IPS-18a (cell line): ENCODE data around the gene CDC42EP5.
"Not testable (repeated sequence)": the region's sequence is repeated elsewhere in the genome, so short reads cannot be mapped to it uniquely, and the experiment has no call there.

ENCODE experiments used
- H3K27ac ChIP-seq: one replicate; pipeline ENCODE4 v1.5.1; 2013; ENCODE audit warnings: low read length
- H3K27me3 ChIP-seq: one replicate; pipeline ENCODE4 v1.6.1; 2013; ENCODE audit warnings: mild to moderate bottlenecking, low read length; ENCODE audit not compliant: control insufficient read depth, insufficient read depth
- H3K36me3 ChIP-seq: one replicate; pipeline ENCODE4 v1.6.1; 2013; ENCODE audit warnings: low read depth, low read length; ENCODE audit not compliant: control insufficient read depth
- H3K4me1 ChIP-seq: one replicate; pipeline ENCODE4 v1.6.1; 2013; ENCODE audit warnings: low read depth, low read length; ENCODE audit not compliant: control insufficient read depth
- H3K4me3 ChIP-seq: one replicate; pipeline ENCODE4 v1.5.1; 2013; ENCODE audit warnings: low read length
- H3K9ac ChIP-seq: one replicate; pipeline ENCODE4 v1.6.1; 2013; ENCODE audit warnings: mild to moderate bottlenecking, low read length, moderate library complexity
- H3K9me3 ChIP-seq: one replicate; pipeline ENCODE4 v1.6.1; 2013; ENCODE audit warnings: low read depth, low read length; ENCODE audit not compliant: control insufficient read depth

CDC42EP5 gene

DNA sequence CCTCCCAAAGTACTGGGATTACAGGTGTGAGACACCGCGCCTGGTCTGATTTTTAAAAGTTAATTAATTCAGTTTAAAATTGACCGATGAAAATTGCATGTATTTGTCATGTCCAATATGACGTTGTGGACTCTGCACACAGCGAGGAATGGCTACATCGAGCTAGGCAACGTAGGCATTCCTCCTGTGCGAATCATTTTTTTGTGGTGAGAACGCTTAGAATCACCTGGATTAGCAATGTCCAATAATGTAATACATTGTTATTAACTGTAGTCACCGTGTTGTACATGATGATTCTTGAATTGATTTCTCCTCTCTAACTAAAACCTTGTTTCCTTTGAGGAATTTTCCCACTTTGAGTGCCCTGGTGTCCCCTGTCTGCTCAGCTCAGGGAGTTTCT, 33.0 kb upstream of the CDC42EP5 start:
- Histone ChIP-seq H3K4me1 (no peaks in the 10 kb centered on the region), H3K4me3 (no peak overlapping the region), H3K27me3 (no peaks in the 10 kb centered on the region), H3K27ac (no peak overlapping the region), H3K9ac (no peak overlapping the region), H3K36me3 (no peaks in the 10 kb centered on the region), H3K9me3 (peaks cover 14% of the 10 kb centered on the region)

DNA sequence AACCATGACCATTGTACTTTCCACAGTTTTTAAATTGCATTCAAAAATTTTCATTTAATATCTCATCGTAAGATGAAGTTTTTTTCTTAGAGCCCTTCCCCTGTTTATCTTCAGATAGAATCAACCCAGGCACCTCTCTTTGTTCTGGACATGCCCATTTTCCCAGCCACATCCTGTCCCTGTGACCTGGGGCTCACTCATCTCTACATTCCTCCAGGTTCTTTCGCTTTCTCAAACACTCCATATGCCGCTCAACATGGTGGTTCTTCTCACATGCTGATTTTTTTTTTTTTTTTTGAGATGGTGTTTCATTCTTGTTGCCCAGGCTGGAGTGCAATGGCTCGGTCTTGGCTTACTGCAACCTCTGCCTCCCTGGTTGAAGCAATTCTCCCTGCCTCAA, 32.4 kb upstream of the CDC42EP5 start:
- H3K4me3 ChIP-seq, H3K36me3 ChIP-seq, H3K9ac ChIP-seq, H3K27me3 ChIP-seq, H3K4me1 ChIP-seq, H3K27ac ChIP-seq: not testable (repeated sequence)
- H3K9me3 ChIP-seq: peaks cover 19% of the 10 kb centered on the region

DNA sequence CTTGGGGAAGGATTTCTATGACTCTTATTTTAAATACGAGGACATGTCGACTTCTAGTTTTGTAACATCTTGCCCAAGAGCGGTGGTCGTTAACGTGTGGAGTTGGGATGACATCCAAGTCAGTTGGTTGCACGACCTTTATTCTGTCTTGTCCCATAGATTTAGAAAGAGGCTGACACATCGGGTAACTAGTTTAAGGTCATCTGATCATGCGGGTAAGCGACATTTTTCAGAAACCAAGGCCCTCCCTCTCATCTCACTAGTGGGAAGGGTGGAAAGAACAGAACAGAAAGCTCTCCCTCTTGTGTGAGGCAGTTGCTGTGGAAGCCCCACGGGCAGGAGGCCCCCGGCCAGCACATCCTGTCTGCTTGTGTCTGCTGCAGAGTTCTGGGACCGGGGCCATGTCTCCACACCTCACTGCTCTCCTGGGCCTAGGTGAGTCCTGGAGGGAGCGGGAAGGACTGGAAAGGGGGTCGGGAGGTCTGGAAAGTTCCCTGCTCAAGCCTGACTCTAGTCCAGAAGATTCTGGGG, 29.5 kb upstream of the CDC42EP5 start, which contains the start of gene LAIR2:
LAIR2 (plus strand) TSS at position 314 of the 531 bp plus-strand sequence; CDS start at position 402, 88 bp downstream.
- Histone ChIP-seq H3K9me3 (peaks cover 25% of the 10 kb centered on the region), H3K27ac (no peak within 1 kb of the TSS), H3K4me1 (no peaks in the 10 kb centered on the region), H3K9ac (no peak within 1 kb of the TSS), H3K36me3 (no peaks in the 10 kb centered on the region), H3K27me3 (no peaks in the 10 kb centered on the region), H3K4me3 (no peak within 1 kb of the TSS)

DNA sequence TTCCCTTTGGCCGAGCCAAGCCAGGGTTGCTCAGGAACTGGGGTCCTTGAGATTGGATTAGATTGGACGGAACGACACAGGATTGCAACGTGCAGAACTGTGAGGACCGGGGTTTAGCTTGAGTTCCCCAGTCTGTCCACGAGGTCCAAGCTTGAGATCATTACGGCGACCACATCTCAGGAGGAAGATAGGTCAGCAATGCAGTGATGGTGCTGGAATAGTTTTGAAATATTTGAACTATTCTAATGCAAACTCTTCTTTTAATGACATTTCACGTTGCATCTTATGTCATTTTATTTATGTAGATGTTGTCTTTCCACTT, 25.3 kb upstream of the CDC42EP5 start:
- H3K4me1 ChIP-seq, H3K36me3 ChIP-seq, H3K9ac ChIP-seq, H3K27me3 ChIP-seq, H3K4me3 ChIP-seq, H3K27ac ChIP-seq: not testable (repeated sequence)
- H3K9me3 ChIP-seq: peaks cover 31% of the 10 kb centered on the region

GRCh38 chr19:54497747-54498450, 24.8 kb upstream of the CDC42EP5 start:
- H3K27ac ChIP-seq, H3K4me3 ChIP-seq, H3K9ac ChIP-seq, H3K27me3 ChIP-seq, H3K4me1 ChIP-seq, H3K36me3 ChIP-seq: not testable (repeated sequence)
- H3K9me3 ChIP-seq: peaks cover 34% of the 10 kb centered on the region

GRCh38 chr19:54495284-54495683, 22.2 kb upstream of the CDC42EP5 start:
- not testable (repeated sequence) for H3K4me1 ChIP-seq, H3K36me3 ChIP-seq, H3K9ac ChIP-seq, H3K27me3 ChIP-seq, H3K27ac ChIP-seq, H3K4me3 ChIP-seq
- H3K9me3 ChIP-seq: peaks cover 25% of the 10 kb centered on the region

DNA sequence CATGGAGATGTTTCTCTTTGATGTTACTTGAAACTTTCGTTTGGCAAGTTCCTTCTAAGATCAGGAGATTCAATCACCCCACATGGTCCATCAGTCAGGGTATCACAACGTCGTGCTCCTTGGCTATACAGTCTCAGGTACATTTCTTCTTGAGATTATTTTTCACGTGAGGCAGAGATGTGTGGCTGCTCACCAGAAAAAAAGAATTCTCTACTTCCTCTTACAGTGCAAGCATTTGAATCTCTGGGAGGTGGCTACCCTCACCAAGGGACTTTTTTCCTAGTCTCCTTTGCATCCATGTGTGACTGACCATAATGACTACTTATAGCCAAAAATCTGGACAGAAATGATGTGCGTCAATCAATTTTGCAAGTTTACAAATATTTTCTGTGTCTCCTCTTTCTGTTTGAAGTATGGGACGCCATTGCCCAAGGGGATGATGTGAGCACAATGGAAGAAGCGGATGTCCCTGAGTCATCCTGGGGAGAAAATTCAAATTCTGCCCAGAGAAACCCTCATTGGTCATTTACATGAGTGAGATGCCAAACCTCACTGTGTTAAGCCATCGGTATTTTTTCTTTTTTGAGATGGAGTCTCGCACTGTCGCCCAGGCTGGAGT, 21.0 kb upstream of the CDC42EP5 start:
- no peaks in the 10 kb centered on the region for H3K4me1 ChIP-seq
- no peak overlapping the region for H3K4me3 ChIP-seq
- no peaks in the 10 kb centered on the region for H3K36me3 ChIP-seq
- H3K27me3 ChIP-seq: no peaks in the 10 kb centered on the region
- H3K9ac ChIP-seq: no peak overlapping the region
- H3K9me3 ChIP-seq: peaks cover 23% of the 10 kb centered on the region
- no peak overlapping the region for H3K27ac ChIP-seq

DNA sequence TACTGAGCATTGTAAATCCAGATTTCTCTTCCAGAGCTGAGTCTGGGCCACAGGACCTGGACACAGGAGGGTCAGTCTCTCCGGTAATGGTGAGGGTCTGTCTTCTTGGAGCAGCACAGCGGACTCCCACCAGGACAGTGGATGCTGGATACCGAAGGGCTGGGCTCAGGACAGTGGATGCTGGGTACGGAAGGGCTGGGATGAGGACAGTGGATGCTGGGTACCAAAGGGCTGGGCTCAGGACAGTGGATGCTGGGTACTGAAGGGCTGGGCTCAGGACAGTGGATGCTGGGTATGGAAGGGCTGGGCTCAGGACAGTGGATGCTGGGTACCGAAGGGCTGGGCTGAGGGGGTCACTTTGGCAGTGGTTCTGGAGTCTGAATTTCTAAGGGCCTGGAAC, 20.0 kb upstream of the CDC42EP5 start:
- not testable (repeated sequence) for H3K9ac ChIP-seq, H3K4me1 ChIP-seq, H3K36me3 ChIP-seq, H3K4me3 ChIP-seq, H3K27me3 ChIP-seq, H3K27ac ChIP-seq
- peaks cover 21% of the 10 kb centered on the region for H3K9me3 ChIP-seq

DNA sequence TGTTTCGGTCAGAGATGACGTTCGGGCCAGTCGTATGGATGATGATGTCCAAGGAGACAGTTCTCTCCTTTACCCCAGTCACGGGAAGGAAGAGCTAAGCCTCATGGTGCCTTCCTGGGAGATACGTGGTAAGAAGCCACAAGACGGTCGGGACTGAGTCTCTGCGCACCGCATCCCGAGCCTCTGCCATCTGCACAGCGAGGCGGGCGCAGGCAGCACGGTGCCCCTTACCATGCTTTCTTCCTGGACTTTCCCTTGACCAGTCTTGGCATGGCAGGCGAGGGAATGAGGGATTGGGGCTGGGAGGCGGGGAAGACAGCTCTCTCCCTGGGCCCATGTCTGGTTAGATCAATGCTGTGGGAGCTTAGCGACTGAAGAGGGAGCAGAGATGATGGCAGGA, 19.5 kb upstream of the CDC42EP5 start:
- Histone ChIP-seq H3K9ac (no peak overlapping the region), H3K4me3 (no peak overlapping the region), H3K9me3 (peaks cover 21% of the 10 kb centered on the region), H3K4me1 (no peaks in the 10 kb centered on the region), H3K36me3 (no peaks in the 10 kb centered on the region), H3K27ac (no peak overlapping the region), H3K27me3 (no peaks in the 10 kb centered on the region)

DNA sequence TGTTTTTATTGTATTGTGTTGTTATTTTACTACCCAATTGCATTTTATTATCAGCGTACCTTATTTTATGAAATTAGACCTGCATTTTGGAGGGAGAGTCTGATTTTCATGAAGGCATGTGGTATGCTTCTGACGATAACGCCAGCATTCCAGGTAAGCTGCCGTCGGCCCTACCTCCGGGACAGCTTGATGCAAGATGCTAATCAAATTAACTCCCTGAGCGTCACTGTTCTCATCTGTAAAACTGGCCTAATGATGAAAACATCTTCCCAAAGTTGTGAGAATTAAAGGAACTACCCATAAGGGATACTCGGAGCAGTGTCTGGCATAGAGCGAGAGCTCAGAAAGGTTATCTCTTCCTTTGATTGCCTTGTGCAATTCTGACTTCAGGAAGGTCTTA, 16.7 kb upstream of the CDC42EP5 start:
- Histone ChIP-seq H3K4me1 (no peaks in the 10 kb centered on the region), H3K9ac (no peak overlapping the region), H3K36me3 (no peaks in the 10 kb centered on the region), H3K9me3 (peaks cover 20% of the 10 kb centered on the region), H3K4me3 (no peak overlapping the region), H3K27ac (no peak overlapping the region), H3K27me3 (no peaks in the 10 kb centered on the region)

DNA sequence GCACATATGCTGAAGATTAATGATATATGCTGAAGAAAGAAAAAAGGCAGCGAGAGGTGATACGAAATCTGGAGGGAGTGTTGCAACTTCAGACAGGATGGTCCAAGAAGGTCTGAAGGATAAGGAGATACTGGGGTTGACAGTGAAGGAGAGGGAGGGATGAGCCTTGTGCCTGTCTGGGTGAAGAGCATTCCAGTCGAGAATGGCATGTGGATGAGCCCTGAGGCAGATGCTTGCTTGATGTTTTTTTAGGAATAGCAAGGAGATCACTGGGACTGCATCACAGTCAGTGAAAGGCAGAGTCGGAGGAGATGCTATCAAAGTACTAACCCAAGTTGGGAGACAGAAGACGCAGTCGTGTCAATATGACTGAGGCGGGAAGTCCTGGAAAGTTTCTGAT, 16.2 kb upstream of the CDC42EP5 start:
- Histone ChIP-seq H3K4me1 (no peaks in the 10 kb centered on the region), H3K9ac (no peak overlapping the region), H3K27me3 (no peaks in the 10 kb centered on the region), H3K4me3 (no peak overlapping the region), H3K27ac (no peak overlapping the region), H3K36me3 (no peaks in the 10 kb centered on the region), H3K9me3 (peaks cover 20% of the 10 kb centered on the region)

- H3K9me3 ChIP-seq: peaks cover 7% of the 10 kb centered on the region
- H3K36me3 ChIP-seq: no peaks in the 10 kb centered on the region
- no peak overlapping the region for H3K27ac ChIP-seq
- H3K4me3 ChIP-seq: no peak overlapping the region
- H3K27me3 ChIP-seq: no peaks in the 10 kb centered on the region
- no peaks in the 10 kb centered on the region for H3K4me1 ChIP-seq
- no peak overlapping the region for H3K9ac ChIP-seq
Measured at GRCh38 chr19:54485851-54486250, 12.8 kb upstream of the CDC42EP5 start.
